ENCODE results near the gene LRP1B.

The LRP1B gene

GRCh38 chr2:141264848-141265247, 866.0 kb downstream of the LRP1B start:
- DNase-seq, result no peak
- H3F3A ChIP-seq (ENCODE audit: insufficient read depth, low read length), result no peaks in the 10 kb centered on the region
- H3K4me1 ChIP-seq (ENCODE audit: low read length), result no peaks in the 10 kb centered on the region
- no peak overlapping the region for H3K9ac ChIP-seq (ENCODE audit: low read length)
- H3K27me3 ChIP-seq (replicated peaks; ENCODE audit: insufficient read depth, low read length), result no peaks in the 10 kb centered on the region
- H3K4me2 ChIP-seq (ENCODE audit: low read depth, low read length), result no peak overlapping the region
- no peaks in the 10 kb centered on the region for H3K36me3 ChIP-seq (replicated peaks; ENCODE audit: insufficient read depth, low read length)
- H2AFZ ChIP-seq (ENCODE audit: low read length), result no peak overlapping the region
- H3K9me3 ChIP-seq (replicated peaks; ENCODE audit: insufficient read depth, low read length), result no peaks in the 10 kb centered on the region
- no peaks in the 10 kb centered on the region for H4K20me1 ChIP-seq (ENCODE audit: insufficient read depth, low read length)
- TF ChIP-seq EZH2phosphoT487 (IDR thresholded peaks at IDR 0.05; ENCODE audit: low read length) (no peak), CTCF (IDR thresholded peaks at IDR 0.05; ENCODE audit: low read length) (no peak), EZH2 (optimal IDR thresholded peaks at IDR 0.05; ENCODE audit: low read depth, low read length) (no peak)
- H3K27ac ChIP-seq (ENCODE audit: low read length), result no peak overlapping the region
- H3K4me3 ChIP-seq (ENCODE audit: low read length), result no peak overlapping the region
- H3K79me2 ChIP-seq (ENCODE audit: low read length), result no peaks in the 10 kb centered on the region
- H3K9me2 ChIP-seq (replicated peaks; ENCODE audit: insufficient read depth, low read length), result no peaks in the 10 kb centered on the region

GRCh38 chr2:141260911-141261310, 869.9 kb downstream of the LRP1B start:
- no peaks in the 10 kb centered on the region for H3K9me2 ChIP-seq (replicated peaks; ENCODE audit: insufficient read depth, low read length)
- no peaks in the 10 kb centered on the region for H3K36me3 ChIP-seq (replicated peaks; ENCODE audit: insufficient read depth, low read length)
- no peaks in the 10 kb centered on the region for H3K9me3 ChIP-seq (replicated peaks; ENCODE audit: insufficient read depth, low read length)
- no peaks in the 10 kb centered on the region for H3K4me1 ChIP-seq (ENCODE audit: low read length)
- no peaks in the 10 kb centered on the region for H3F3A ChIP-seq (ENCODE audit: insufficient read depth, low read length)
- no peaks in the 10 kb centered on the region for H3K27me3 ChIP-seq (replicated peaks; ENCODE audit: insufficient read depth, low read length)
- no peak overlapping the region for H3K27ac ChIP-seq (ENCODE audit: low read length)
- no peaks in the 10 kb centered on the region for H3K79me2 ChIP-seq (ENCODE audit: low read length)
- no peak overlapping the region for H3K4me2 ChIP-seq (ENCODE audit: low read depth, low read length)
- no peak for DNase-seq
- H3K9ac ChIP-seq (ENCODE audit: low read length), result no peak overlapping the region
- no peak for TF ChIP-seq CTCF (IDR thresholded peaks at IDR 0.05; ENCODE audit: low read length)
- no peak for TF ChIP-seq EZH2phosphoT487 (IDR thresholded peaks at IDR 0.05; ENCODE audit: low read length)
- TF ChIP-seq EZH2 (optimal IDR thresholded peaks at IDR 0.05; ENCODE audit: low read depth, low read length), result no peak
- no peaks in the 10 kb centered on the region for H4K20me1 ChIP-seq (ENCODE audit: insufficient read depth, low read length)
- H3K4me3 ChIP-seq (ENCODE audit: low read length), result no peak overlapping the region
- no peak overlapping the region for H2AFZ ChIP-seq (ENCODE audit: low read length)

GRCh38 chr2:141259683-141260082, 871.1 kb downstream of the LRP1B start:
- Histone ChIP-seq H3K4me2 (ENCODE audit: low read depth, low read length) (no peak overlapping the region), H3K9me2 (replicated peaks; ENCODE audit: insufficient read depth, low read length) (no peaks in the 10 kb centered on the region), H3K9me3 (replicated peaks; ENCODE audit: insufficient read depth, low read length) (no peaks in the 10 kb centered on the region), H2AFZ (ENCODE audit: low read length) (no peak overlapping the region), H3K36me3 (replicated peaks; ENCODE audit: insufficient read depth, low read length) (no peaks in the 10 kb centered on the region), H3K9ac (ENCODE audit: low read length) (no peak overlapping the region), H4K20me1 (ENCODE audit: insufficient read depth, low read length) (no peaks in the 10 kb centered on the region), H3K4me3 (ENCODE audit: low read length) (no peak overlapping the region), H3K27me3 (replicated peaks; ENCODE audit: insufficient read depth, low read length) (no peaks in the 10 kb centered on the region), H3K79me2 (ENCODE audit: low read length) (no peaks in the 10 kb centered on the region), H3K4me1 (ENCODE audit: low read length) (no peaks in the 10 kb centered on the region), H3F3A (ENCODE audit: insufficient read depth, low read length) (no peaks in the 10 kb centered on the region), H3K27ac (ENCODE audit: low read length) (no peak overlapping the region)
- no peak for TF ChIP-seq EZH2 (optimal IDR thresholded peaks at IDR 0.05; ENCODE audit: low read depth, low read length)
- no peak for TF ChIP-seq EZH2phosphoT487 (IDR thresholded peaks at IDR 0.05; ENCODE audit: low read length)
- TF ChIP-seq CTCF (IDR thresholded peaks at IDR 0.05; ENCODE audit: low read length), result no peak
- no peak for DNase-seq
